ENCODE measurements around the gene NCK2.

DNA sequence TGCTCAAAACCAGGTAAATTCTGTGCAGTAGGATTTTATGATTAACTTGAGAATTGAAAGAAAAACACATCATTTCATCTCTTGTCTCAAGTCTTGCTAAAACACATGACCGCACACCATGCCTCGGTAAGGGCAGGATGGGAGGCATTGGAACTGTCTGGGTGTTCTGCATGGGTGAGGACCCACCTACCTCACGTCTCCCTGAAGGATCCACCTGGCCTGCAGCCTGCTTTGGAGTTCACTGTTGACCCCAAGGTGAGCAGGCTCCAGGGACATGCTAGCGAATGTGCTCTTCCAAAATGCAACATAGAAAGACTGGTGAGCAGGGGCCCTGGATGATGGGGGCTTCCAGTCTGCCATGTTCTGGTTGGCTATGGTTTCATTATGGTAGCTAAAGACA is 131.5 kb downstream of the NCK2 start:
- TF ChIP-seq CTCF (conservative IDR thresholded peaks at IDR 0.05; ENCODE audit: low read depth, low read length): no peak
- no peak for TF ChIP-seq EZH2 (IDR thresholded peaks at IDR 0.05; ENCODE audit: borderline replicate concordance, low read depth, low read length, poor library complexity, severe bottlenecking)

Measured in A673 (cell line).